HL-60/S4 treated with retinoic acid at 250 ng/mL for 4 days and 3 days (cell line): ENCODE results near the gene TES.
"Not testable (repeated sequence)": the region's sequence is repeated elsewhere in the genome, so short reads cannot be mapped to it uniquely, and the experiment has no call there.

Experiments
- in situ Hi-C: fragments of 300-500 bp; cut with MboI; formaldehyde crosslinking; loops from 2 replicates; pipeline ENCODE4 v1.7.0; 2022; ENCODE audit warnings: low sequenced_read_pairs

The TES gene

GRCh38 chr7:116273283-116273917, 63.1 kb downstream of the TES start:
- in situ Hi-C loops = loop anchor here (25.0 kb wide), 2 partner anchors 314 to 539 kb away; no protein-coding TSS in a partner anchor

- in situ Hi-C loops = loop anchor here (25.0 kb wide), 2 partner anchors 313 to 538 kb away; no protein-coding TSS in a partner anchor
Observed at GRCh38 chr7:116273918-116274301, 63.6 kb downstream of the TES start.

- in situ Hi-C loops = no loop called here
Observed at GRCh38 chr7:116277070-116277469, 66.7 kb downstream of the TES start.

- in situ Hi-C loops = no loop called here
Observed at GRCh38 chr7:116279217-116279616, 68.9 kb downstream of the TES start.

- in situ Hi-C loops = no loop called here
Observed at GRCh38 chr7:116280803-116281202, 70.5 kb downstream of the TES start.

- in situ Hi-C loops = no loop called here
Observed at GRCh38 chr7:116283595-116284204, 73.4 kb downstream of the TES start.

- in situ Hi-C loops = no loop called here
Observed at GRCh38 chr7:116284390-116284789, 74.1 kb downstream of the TES start.

- in situ Hi-C loops = no loop called here
Observed at GRCh38 chr7:116285252-116285651, 74.9 kb downstream of the TES start.

- in situ Hi-C loops = no loop called here
Observed at GRCh38 chr7:116290740-116291139, 80.4 kb downstream of the TES start.

GRCh38 chr7:116291937-116292336, 81.6 kb downstream of the TES start:
- in situ Hi-C loops = no loop called here

GRCh38 chr7:116292381-116292780, 82.0 kb downstream of the TES start:
- in situ Hi-C loops = no loop called here

- in situ Hi-C loops = no loop called here
Observed at GRCh38 chr7:116293139-116293538, 82.8 kb downstream of the TES start.

GRCh38 chr7:116293633-116294032, 83.3 kb downstream of the TES start:
- in situ Hi-C loops = no loop called here

- in situ Hi-C loops = not testable (repeated sequence)
Observed at GRCh38 chr7:116295903-116296302, 85.6 kb downstream of the TES start.

GRCh38 chr7:116298055-116298454, 87.7 kb downstream of the TES start:
- in situ Hi-C loops = no loop called here

- in situ Hi-C loops = no loop called here
Observed at GRCh38 chr7:116298576-116298975, 88.2 kb downstream of the TES start.

- in situ Hi-C loops = no loop called here
Observed at GRCh38 chr7:116305485-116306408, 95.4 kb downstream of the TES start.

- in situ Hi-C loops = no loop called here
Observed at GRCh38 chr7:116306409-116307048, 96.2 kb downstream of the TES start.

- in situ Hi-C loops = no loop called here
Observed at GRCh38 chr7:116307253-116307652, 96.9 kb downstream of the TES start.
